Adrenal gland (tissue), 12 donors: ENCODE data around the gene SLC27A6. TPM values are rescaled to one million over a fixed set of nuclear protein-coding genes. Genes with fewer than 3 reads are reported as not detected.

ENCODE experiments used
- DNase-seq, 7 donors: peaks; one replicate each; pipeline ENCODE4 v3.0.0-alpha.2; 2019 to 2020
- H3K27ac ChIP-seq, 5 donors: fragments of 200-600 bp; sonication (generic) in 4 of 5; 1 replicate in 3 of 5; 2 replicates in 2 of 5; pipeline versions ENCODE4 v1.5.1 to v1.8.0; 2016 to 2020; ENCODE audit warnings: mild to moderate bottlenecking in 1 of 5
- H3K27me3 ChIP-seq: fragments of 200-600 bp; 2 replicates; pipeline ENCODE4 v1.8.0; 2021
- H3K36me3 ChIP-seq, 2 donors: fragments of 200-600 bp; replicated peaks in 1 of 2; 1 replicate in 1 of 2; 2 replicates in 1 of 2; pipeline versions ENCODE4 v1.5.1 to v1.8.0; 2018 to 2022
- H3K4me1 ChIP-seq, 2 donors: fragments of 200-600 bp; replicated peaks in 1 of 2; 1 replicate in 1 of 2; 2 replicates in 1 of 2; pipeline versions ENCODE4 v1.5.1 to v1.8.0; 2018 to 2021
- H3K4me3 ChIP-seq, 4 donors: fragments of 200-600 bp; sonication (generic) in 3 of 4; one replicate each; pipeline ENCODE4 v1.5.1; 2016 to 2018
- H3K9me3 ChIP-seq, 3 donors: fragments of 200-600 bp; sonication (generic) in 1 of 3; replicated peaks in 1 of 3; 1 replicate in 2 of 3; 2 replicates in 1 of 3; pipeline versions ENCODE4 v1.5.1 to v1.8.0; 2016 to 2021
- POLR2A ChIP-seq, 2 donors: fragments of 450-650 bp; IDR thresholded peaks; one replicate each; pipeline ENCODE4 v1.6.1; 2017; ENCODE audit warnings: antibody characterized with exemption in 2 of 2, mild to moderate bottlenecking in 2 of 2, moderate library complexity in 1 of 2
- WGBS, 4 donors: extraction: QIAGEN DNeasy Blood & Tissue Kit in 2 of 4; methylation state at CpG; one replicate each; pipeline versions ENCODE4 v1.1.5 to v1.1.7; 2013 to 2017; 5-methylcytosine and 5-hydroxymethylcytosine counted together
- intact Hi-C, 2 donors: fragments of 100-400 bp; cut with DNase I; formaldehyde crosslinking; loops; one replicate each; pipeline versions ENCODE4 v1.14.1 to v1.15.0; 2022 to 2023
- polyA plus RNA-seq, 3 donors: library from polyadenylated mRNA; stranded (reverse); fragments of 200-250 nt in 2 of 3; fragments of 350-450 nt in 1 of 3; fragmentation: Illumina TruSeq in 1 of 3; extraction: RNeasy Lipid Tissue Mini Kit (QIAGEN cat#74804) in 1 of 3; gene quantifications; one replicate each; pipeline ENCODE4 v1.2.3, GENCODE V29; 2013 to 2014
- total RNA-seq, 9 donors: library from RNA; depleted of rRNA in 4 of 9; stranded (reverse); fragments of >200 nt in 4 of 9; fragments of 120-200 nt in 1 of 9; fragmentation: NEBNext Ultra II Directional in 1 of 9; extraction: Animal tissue kit (Norgen Biotek cat#: 25700) in 1 of 9; gene quantifications; one replicate each; pipeline versions ENCODE4 v1.1.0 to v1.2.4, GENCODE V29; 2013 to 2023
- TF ChIP-seq, protein P1 (sequence below), 6 experiments: fragments of 450-650 bp in 4 of 6; fragments of 200-600 bp in 2 of 6; sonication (generic) in 1 of 6; IDR thresholded peaks; 1 replicate in 5 of 6; 2 replicates in 1 of 6; pipeline versions ENCODE4 v1.5.1 to v1.8.0; 2016 to 2021; ENCODE audit warnings: antibody characterized with exemption in 6 of 6, mild to moderate bottlenecking in 2 of 6, moderate library complexity in 1 of 6
- donor health status: healthy with polysubstance abuse.
- donor health status: Bipolar disorder and iron deficiency.
- donor health status: DM: yes; HTN: yes; CAD: no.
- donor health status: DM: no; HTN: no; CAD: no.
- donor health status: DM: no; HTN: no; CAD: no.
- donor health status: DM: yes; HTN: yes; CAD: no.

SLC27A6 gene
- total and polyA plus RNA-seq, 12 donors: 1.0 to 108 (median 12.1) TPM

DNA sequence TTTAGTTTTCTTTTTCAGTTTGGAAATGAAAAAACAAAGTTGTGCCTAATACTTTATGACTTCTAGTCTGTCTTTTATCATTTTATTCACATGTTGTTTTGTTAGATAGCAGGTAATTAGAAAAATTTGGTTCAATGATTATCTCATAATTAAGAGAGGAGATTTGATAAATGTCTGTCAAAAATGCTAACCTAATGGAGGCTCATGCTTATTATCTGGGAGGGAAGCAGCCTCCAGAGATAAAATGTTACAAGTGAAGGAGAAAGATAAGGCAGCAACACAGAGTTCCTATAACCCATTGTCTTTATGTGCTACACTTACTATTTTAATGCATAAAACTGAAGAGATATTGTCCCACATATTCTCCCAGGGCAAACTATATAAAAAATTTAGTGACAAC lies 53.5 kb downstream of the SLC27A6 start:
- no peaks in the 10 kb centered on the region for H3K9me3 ChIP-seq
- no peak for TF ChIP-seq POLR2A (IDR thresholded peaks at IDR 0.05)
- TF ChIP-seq, protein P1, sequence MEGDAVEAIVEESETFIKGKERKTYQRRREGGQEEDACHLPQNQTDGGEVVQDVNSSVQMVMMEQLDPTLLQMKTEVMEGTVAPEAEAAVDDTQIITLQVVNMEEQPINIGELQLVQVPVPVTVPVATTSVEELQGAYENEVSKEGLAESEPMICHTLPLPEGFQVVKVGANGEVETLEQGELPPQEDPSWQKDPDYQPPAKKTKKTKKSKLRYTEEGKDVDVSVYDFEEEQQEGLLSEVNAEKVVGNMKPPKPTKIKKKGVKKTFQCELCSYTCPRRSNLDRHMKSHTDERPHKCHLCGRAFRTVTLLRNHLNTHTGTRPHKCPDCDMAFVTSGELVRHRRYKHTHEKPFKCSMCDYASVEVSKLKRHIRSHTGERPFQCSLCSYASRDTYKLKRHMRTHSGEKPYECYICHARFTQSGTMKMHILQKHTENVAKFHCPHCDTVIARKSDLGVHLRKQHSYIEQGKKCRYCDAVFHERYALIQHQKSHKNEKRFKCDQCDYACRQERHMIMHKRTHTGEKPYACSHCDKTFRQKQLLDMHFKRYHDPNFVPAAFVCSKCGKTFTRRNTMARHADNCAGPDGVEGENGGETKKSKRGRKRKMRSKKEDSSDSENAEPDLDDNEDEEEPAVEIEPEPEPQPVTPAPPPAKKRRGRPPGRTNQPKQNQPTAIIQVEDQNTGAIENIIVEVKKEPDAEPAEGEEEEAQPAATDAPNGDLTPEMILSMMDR (IDR thresholded peaks at IDR 0.05): no peak
- intact Hi-C loops: no loop called here
- H3K27ac ChIP-seq: no peak overlapping the region
- H3K36me3 ChIP-seq: no peaks in the 10 kb centered on the region
- no peak overlapping the region for H3K4me3 ChIP-seq
- DNase-seq: no peak
- H3K4me1 ChIP-seq: no peaks in the 10 kb centered on the region
- H3K27me3 ChIP-seq: no peaks in the 10 kb centered on the region

DNA sequence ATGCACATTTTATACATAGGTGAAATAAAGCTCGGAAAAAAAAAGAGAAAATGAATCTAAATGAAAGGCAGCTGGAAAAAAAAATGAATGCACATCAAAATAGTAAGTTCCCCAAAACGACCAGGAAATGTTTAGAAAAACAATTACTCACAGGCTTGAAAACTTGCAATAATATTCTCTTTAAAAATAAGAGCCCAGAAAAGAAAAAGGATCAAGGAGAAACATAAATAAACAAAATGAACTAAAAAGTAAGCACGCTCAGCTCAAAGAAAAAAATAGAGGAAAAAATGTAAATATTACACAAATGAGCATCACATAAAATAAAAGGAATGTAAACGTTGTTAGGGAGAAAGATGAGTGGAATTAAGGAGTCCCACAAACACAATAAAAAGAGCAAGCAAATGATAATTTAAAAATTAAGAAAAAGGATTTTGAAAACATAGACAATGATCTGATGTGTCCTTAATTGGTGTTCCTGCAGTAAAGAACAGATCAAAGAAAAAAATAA lies 54.2 kb downstream of the SLC27A6 start:
- H3K27ac ChIP-seq: no peak overlapping the region
- no peaks in the 10 kb centered on the region for H3K9me3 ChIP-seq
- H3K4me1 ChIP-seq: no peaks in the 10 kb centered on the region
- H3K36me3 ChIP-seq: no peaks in the 10 kb centered on the region
- no peak for DNase-seq
- intact Hi-C loops: no loop called here
- no peaks in the 10 kb centered on the region for H3K27me3 ChIP-seq
- TF ChIP-seq POLR2A (IDR thresholded peaks at IDR 0.05): no peak
- TF ChIP-seq, protein P1 (IDR thresholded peaks at IDR 0.05): no peak
- 48 to 59% (median 58%) methylated on average over 4 of the region's 4 CpGs for WGBS, 4 donors
- no peak overlapping the region for H3K4me3 ChIP-seq

- WGBS, 4 donors: 84 to 92% (median 91%) methylated on average over 4 of the region's 4 CpGs
- H3K27ac ChIP-seq: no peak overlapping the region
- intact Hi-C loops: no loop called here
- no peaks in the 10 kb centered on the region for H3K4me1 ChIP-seq
- DNase-seq: no peak
- no peaks in the 10 kb centered on the region for H3K27me3 ChIP-seq
- TF ChIP-seq POLR2A (IDR thresholded peaks at IDR 0.05): no peak
- TF ChIP-seq, protein P1 (IDR thresholded peaks at IDR 0.05): no peak
- H3K36me3 ChIP-seq: no peaks in the 10 kb centered on the region
- H3K9me3 ChIP-seq: no peaks in the 10 kb centered on the region
- H3K4me3 ChIP-seq: no peak overlapping the region
Measured at GRCh38 chr5:129020683-129021082, 55.4 kb downstream of the SLC27A6 start.

DNA sequence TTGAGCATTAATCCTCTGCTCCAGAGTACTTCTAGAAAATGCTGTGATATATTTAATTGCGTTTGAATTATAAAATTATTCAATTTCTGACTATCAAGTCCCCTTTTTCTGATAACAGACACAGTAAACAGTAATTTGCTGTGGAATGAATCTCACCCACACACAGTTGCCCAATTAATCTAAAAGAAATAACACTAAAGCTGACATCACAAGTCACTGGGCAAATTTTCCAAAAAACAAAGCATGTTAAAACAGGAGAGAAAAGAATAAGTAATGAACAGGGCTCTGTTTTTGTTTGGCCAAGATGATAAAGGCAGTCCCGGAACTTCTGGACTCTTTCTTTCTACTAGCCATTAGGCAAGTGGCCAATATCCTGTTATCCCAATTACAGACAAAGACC lies 56.5 kb downstream of the SLC27A6 start:
- intact Hi-C loops: no loop called here
- no peak overlapping the region for H3K4me3 ChIP-seq
- H3K27me3 ChIP-seq: no peaks in the 10 kb centered on the region
- DNase-seq: no peak
- TF ChIP-seq, protein P1 (IDR thresholded peaks at IDR 0.05): no peak
- TF ChIP-seq POLR2A (IDR thresholded peaks at IDR 0.05): no peak
- no peaks in the 10 kb centered on the region for H3K9me3 ChIP-seq
- H3K27ac ChIP-seq: no peak overlapping the region
- no peaks in the 10 kb centered on the region for H3K36me3 ChIP-seq
- WGBS, 4 donors: 56 to 71% (median 60%) methylated on average over 2 of the region's 2 CpGs
- H3K4me1 ChIP-seq: no peaks in the 10 kb centered on the region
